ENCODE results near the gene GRIN2D.
"Not testable (repeated sequence)": the region's sequence is repeated elsewhere in the genome, so short reads cannot be mapped to it uniquely, and the experiment has no call there.

Gene GRIN2D

GRCh38 chr19:48371771-48372170 lies 21.7 kb upstream of the GRIN2D start:
- DNase-seq = not testable (repeated sequence)

DNA sequence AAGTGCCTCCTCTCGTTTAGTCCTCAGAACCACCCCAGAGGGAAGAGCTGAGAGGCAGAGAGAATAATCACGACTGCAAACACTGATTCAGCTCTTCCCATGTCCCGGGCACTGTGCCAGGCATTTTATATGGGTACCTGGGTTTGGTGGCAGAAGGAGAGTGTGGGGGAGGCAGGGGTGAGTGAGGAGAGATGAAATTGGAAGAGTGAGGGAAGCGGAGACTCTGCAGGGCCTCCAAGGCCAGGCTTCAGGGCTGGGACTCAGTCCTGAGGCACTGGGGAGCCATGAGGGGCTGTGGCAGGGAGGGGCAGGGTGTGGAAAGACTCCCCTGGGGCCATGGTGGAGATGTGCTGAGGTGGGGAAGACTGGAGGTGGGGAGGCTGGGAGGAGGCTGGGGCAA lies 20.6 kb upstream of the GRIN2D start:
- DNase-seq = no peak

- DNase-seq = no peak
These were observed 19.9 kb upstream of the GRIN2D start for GRCh38 chr19:48373567-48373966.

DNA sequence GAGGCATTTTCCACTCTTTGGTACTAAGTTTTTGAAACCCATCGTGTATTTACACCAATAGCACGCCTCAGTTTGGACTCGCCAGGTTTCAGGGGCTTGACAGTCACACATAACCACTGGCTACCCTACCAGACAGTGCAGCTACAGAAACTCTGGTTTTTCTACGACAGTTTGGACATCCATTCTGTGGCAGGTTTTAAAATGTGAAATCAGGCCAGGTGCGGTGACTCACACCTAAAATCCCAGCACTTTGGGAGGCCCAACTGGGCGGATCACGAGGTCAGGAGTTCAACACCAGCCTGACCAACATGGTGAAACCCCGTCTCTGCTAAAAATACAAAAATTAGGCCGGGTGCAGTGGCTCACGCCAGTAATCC lies 15.3 kb upstream of the GRIN2D start:
- no peak for DNase-seq

- DNase-seq = no peak
These were observed 14.4 kb upstream of the GRIN2D start for GRCh38 chr19:48379058-48379457.

DNA sequence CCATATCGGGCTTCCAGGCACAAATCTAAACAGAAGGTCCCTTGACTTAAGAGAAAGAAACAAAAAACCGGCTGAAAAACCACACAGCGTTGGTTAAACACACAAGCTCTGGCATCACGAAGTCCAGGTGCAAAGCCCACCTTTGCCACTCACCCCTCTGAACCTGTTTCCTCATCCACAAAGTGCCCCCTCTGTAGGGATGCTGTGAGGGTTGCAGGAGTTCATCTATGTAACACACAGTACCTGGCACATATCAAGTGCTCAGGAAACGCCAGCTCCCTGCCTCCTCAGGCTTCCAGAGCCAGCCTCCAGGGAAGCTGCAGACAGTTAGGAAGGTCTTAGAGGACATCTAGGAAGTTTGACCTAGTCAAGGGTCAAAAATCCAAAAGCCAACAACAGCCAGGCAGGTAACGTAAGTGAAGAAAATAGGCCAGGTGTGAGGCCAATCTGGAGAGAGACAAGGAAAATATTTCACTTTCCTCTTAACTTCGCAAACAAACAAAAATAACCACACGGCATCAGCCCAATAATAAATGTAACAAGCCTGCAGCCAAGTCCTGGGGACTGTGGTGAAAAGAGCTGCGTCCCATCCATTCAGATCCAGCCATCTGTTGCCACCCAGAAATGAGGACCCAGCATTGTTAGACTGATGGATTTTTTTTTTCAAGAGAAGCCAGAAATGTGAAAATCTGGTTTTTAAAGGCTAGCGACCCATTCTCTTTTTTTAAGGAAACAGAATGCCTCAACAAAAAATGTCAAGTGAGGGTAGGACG lies 12.1 kb upstream of the GRIN2D start:
- no peak for DNase-seq

GRCh38 chr19:48382286-48382685 lies 11.2 kb upstream of the GRIN2D start:
- DNase-seq = no peak

DNA sequence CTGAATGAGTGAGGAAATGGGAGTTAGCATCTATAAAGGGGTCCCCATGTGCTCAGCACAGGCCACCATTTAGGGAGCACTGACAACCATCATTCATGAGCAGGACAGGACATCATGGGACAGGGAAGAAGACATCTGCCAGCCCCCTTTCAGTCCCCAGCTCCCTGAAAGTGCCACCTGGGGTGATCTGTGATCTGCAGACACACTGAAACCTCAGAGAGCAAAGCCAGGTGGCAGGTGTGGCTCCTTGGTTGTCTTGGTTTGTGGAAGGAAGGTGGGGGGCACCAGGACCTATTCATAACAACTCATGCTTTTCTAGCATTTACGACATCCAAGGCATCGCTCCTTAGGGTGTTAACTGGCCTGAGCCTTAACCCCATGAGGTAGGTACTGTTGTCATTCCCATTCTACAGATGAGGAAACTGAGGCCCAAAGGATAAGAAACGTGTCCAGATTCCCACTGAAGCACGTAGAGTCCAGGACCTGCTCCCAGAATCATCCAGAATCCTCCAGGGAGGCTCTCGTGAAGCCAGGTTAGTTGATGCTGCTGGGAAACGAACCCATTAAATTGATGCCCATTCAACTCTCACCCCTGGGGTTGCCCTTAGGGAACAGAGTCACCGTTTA lies 7.9 kb upstream of the GRIN2D start:
- DNase-seq = no peak

GRCh38 chr19:48386981-48387380 lies 6.5 kb upstream of the GRIN2D start:
- DNase-seq = no peak

DNA sequence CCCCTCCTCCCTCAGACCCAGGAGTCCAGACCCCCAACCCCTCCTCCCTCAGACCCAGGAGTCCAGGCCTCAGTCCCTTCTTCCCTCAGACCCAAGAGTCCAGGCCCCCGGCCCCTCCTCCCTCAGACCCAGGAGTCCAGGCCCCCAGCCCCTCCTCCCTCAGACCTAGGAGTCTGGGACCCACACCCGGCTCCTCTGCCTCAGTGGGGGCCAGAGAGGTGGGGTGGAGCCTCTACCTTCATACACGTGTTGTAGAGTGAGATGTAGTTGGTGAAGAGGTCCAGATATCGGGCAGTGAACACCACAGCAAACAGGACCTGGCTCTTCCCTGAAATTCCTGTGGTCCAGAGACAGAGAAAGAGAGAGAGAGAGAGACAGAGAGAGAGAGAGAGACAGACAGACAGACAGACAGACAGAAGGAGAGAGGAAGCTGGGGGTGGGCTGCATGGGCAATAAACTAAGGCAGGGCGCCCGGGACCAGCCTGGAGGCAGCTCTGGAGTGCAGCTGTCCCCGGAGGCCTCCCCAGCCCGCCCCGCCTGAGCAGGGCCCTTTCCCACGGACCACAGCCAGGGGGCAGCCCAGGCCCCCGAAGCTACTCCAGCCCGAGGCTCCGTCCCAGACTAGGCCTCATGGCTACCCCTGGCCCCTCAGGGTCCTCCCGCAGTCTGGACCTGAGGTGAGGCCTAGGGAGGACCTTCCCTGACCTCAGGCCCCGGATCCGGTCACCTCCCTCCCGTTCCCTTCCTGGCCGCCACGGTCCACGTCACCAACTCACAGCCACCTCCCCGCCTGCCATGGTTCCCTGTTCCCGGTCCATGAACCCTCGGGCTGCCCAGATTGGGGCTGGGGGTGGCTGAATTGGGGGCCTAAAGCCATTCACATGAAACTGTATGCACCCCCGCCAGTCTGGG lies 3.0 kb upstream of the GRIN2D start:
- peak; percentile 58 for DNase-seq

- DNase-seq = peak; percentile 69
These were observed 2.1 kb upstream of the GRIN2D start, which contains the start of gene KDELR1 for GRCh38 chr19:48391100-48392005. KDELR1 (minus strand) TSS chr19:48391551; CDS start chr19:48391358, 193 bp downstream.

DNA sequence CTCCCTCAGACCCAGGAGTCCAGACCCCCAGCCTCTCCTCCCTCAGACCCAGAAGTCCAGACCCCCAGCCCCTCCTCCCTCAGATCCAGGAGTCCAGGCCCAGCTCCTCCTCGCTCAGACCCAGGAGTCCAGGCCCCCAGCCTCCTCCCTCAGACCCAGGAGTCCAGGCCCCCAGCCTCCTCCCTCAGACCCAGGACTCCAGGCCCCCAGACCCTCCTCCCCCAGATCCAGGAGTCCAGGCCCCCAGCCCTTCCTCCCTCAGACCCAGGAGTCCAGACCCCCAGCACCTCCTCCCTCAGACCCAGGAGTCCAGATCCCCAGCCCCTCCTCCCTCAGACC lies 1.5 kb upstream of the GRIN2D start:
- DNase-seq = not testable (repeated sequence)

GRCh38 chr19:48392860-48393558 lies 459 bp upstream of the GRIN2D start:
- no peak for DNase-seq

DNA sequence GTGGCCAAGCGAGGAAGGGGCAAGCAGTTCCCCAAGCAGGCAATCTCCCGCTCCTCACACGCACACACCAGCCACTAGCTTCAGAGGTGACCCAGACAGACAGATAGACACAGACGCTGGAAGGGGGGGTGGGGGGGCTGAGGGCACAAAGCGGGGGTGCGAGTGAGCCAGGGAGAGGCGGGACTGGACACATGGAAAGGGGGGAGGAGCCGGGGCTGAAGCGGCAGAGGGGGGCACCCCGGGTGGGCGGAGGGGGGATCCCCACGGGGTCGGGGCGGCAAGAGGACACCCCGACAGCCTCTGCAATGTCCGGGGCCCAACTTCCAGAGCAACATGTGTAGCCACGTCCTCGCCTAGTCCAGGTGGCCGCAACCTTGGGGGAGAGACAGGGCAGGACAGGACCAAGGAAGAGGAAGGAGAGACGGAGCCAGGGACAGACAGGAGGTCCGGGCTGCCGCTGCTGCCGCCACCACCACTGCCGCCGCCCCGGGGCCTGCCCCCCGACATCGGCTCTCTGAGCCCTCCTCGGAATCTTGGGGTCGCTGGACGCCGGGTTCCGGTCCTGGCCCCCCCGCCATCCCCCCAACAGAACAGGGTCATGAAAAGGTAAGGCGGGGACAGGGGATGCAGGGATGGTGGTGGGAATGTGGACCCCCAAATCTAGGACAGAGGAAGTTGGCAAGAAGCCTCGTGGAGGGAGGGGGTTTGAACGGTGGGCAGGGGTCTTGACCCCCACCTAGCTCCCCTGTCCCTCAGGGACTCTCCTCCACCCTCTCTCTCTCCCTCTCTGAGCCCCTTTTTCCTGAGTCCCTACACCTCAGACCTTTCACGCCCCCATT lies 1.1 kb downstream of the GRIN2D start:
- DNase-seq = no peak

- DNase-seq = no peak
These were observed 1.6 kb downstream of the GRIN2D start for GRCh38 chr19:48395170-48395455.

DNA sequence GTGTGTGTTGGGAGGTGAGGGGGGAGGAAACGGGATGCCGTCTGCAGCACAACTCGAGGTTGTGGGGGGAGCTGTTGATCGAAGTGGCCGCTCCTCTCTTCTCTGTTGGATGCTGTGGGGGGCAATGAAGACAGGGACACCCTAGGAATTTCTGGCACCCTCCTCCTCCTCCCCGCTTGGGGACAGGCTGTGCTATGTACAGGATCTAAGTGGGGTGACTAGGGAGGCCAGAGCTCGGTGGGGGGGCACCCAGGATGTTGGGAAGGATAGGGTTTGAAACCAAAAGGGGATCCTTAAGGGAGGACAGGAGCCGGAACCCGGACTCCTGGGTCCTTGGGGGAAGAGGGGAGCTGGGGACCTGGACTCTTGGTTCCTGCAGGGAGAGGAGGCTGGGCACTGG lies 2.0 kb downstream of the GRIN2D start:
- DNase-seq = no peak

DNA sequence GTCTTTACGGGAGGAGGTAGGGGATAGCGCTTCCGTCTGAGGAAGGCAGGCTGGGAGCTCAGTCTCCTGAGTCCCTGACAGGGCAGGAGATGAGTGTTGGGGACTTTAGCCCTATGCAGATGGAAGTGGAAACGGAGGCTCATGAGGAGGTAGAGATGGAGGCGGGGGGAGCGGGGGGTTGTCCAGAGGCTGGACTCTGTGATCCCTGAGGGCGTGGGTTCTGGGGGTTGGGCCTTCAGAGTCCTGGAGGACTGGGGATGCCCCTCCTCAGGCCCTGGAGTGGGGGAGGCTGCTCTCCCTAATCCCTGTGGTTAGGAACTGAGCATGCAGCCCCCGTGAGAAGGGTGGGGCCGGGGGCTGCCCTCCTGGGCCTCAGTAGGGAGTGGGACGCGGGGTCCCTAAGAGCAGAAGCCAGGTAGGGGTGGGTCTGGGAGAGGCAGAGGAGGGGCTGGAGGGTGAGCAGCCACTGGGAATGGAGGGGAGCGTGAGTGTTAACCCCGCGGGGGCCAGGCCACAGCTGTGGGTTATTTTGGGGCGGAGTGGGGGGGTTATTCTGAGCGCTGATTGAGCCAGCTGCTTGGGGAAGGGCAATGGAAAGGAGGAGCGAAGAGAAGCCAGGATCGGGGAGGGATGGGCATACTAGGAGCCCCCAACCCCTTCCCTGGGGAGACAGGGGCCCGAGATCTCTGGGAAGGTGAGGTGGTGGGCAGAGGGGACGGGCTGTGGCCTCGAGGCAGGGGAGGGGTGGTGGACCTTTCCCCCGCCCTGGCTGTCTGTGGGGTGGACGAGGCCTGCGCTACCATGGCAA lies 2.8 kb downstream of the GRIN2D start:
- no peak for DNase-seq

- DNase-seq = no peak
These were observed 3.3 kb downstream of the GRIN2D start for GRCh38 chr19:48396824-48397176.

- DNase-seq = no peak
These were observed 4.0 kb downstream of the GRIN2D start for GRCh38 chr19:48397263-48398101.

- no peak for DNase-seq
These were observed 4.6 kb downstream of the GRIN2D start for GRCh38 chr19:48398102-48398374.
